ENCODE results near the gene HIBADH. TPM values are rescaled to one million over a fixed set of nuclear protein-coding genes. Genes with fewer than 3 reads are reported as not detected.

HIBADH gene
- total RNA-seq, 1 donor from 2014 or later: 15.4 TPM

- no peak for DNase-seq (ENCODE audit: low spot score)
Observed at GRCh38 chr7:27661811-27662489, 733 bp downstream of the HIBADH start.

GRCh38 chr7:27656724-27657123, 6.0 kb downstream of the HIBADH start:
- Mint-ChIP-seq H3K36me3 (ENCODE audit: low read depth, unreplicated experiment) (no peaks in the 10 kb centered on the region), H3K9me3 (ENCODE audit: unreplicated experiment) (no peaks in the 10 kb centered on the region), H3K27me3 (ENCODE audit: unreplicated experiment) (no peaks in the 10 kb centered on the region), H3K4me1 (ENCODE audit: unreplicated experiment) (peaks cover 5% of the 10 kb centered on the region), H3K4me3 (ENCODE audit: unreplicated experiment) (no peak overlapping the region), H3K27ac (ENCODE audit: unreplicated experiment) (no peak overlapping the region)
- TF ChIP-seq CTCF (IDR thresholded peaks at IDR 0.05; ENCODE audit: unreplicated experiment): no peak
- no peak for DNase-seq (ENCODE audit: low spot score)

More at GRCh38 chr7:27661811-27662489, 733 bp downstream of the HIBADH start:
- no peak for TF ChIP-seq CTCF (IDR thresholded peaks at IDR 0.05; ENCODE audit: unreplicated experiment)
- H3K27me3 Mint-ChIP-seq (ENCODE audit: unreplicated experiment): no peaks in the 10 kb centered on the region
- no peaks in the 10 kb centered on the region for H3K9me3 Mint-ChIP-seq (ENCODE audit: unreplicated experiment)
- H3K4me1 Mint-ChIP-seq (ENCODE audit: unreplicated experiment): peaks cover 4% of the 10 kb centered on the region
- H3K27ac Mint-ChIP-seq (ENCODE audit: unreplicated experiment): peak overlapping the region; percentile 2
- peak overlapping the region; percentile 90 for H3K4me3 Mint-ChIP-seq (ENCODE audit: unreplicated experiment)
- no peaks in the 10 kb centered on the region for H3K36me3 Mint-ChIP-seq (ENCODE audit: low read depth, unreplicated experiment)

GRCh38 chr7:27655184-27655583, 7.5 kb downstream of the HIBADH start:
- H3K4me1 Mint-ChIP-seq (ENCODE audit: unreplicated experiment): peaks cover 3% of the 10 kb centered on the region
- H3K27ac Mint-ChIP-seq (ENCODE audit: unreplicated experiment): no peak overlapping the region
- H3K36me3 Mint-ChIP-seq (ENCODE audit: low read depth, unreplicated experiment): no peaks in the 10 kb centered on the region
- H3K4me3 Mint-ChIP-seq (ENCODE audit: unreplicated experiment): no peak overlapping the region
- H3K9me3 Mint-ChIP-seq (ENCODE audit: unreplicated experiment): no peaks in the 10 kb centered on the region
- H3K27me3 Mint-ChIP-seq (ENCODE audit: unreplicated experiment): no peaks in the 10 kb centered on the region
- no peak for DNase-seq (ENCODE audit: low spot score)
- no peak for TF ChIP-seq CTCF (IDR thresholded peaks at IDR 0.05; ENCODE audit: unreplicated experiment)

- no peaks in the 10 kb centered on the region for H3K9me3 Mint-ChIP-seq (ENCODE audit: unreplicated experiment)
- H3K36me3 Mint-ChIP-seq (ENCODE audit: low read depth, unreplicated experiment): no peaks in the 10 kb centered on the region
- DNase-seq (ENCODE audit: low spot score): no peak
- no peak for TF ChIP-seq CTCF (IDR thresholded peaks at IDR 0.05; ENCODE audit: unreplicated experiment)
- no peak overlapping the region for H3K27ac Mint-ChIP-seq (ENCODE audit: unreplicated experiment)
- H3K4me3 Mint-ChIP-seq (ENCODE audit: unreplicated experiment): no peak overlapping the region
- no peaks in the 10 kb centered on the region for H3K27me3 Mint-ChIP-seq (ENCODE audit: unreplicated experiment)
- peaks cover 3% of the 10 kb centered on the region for H3K4me1 Mint-ChIP-seq (ENCODE audit: unreplicated experiment)
Observed at GRCh38 chr7:27652518-27652917, 10.2 kb downstream of the HIBADH start.

GRCh38 chr7:27651702-27652101, 11.0 kb downstream of the HIBADH start:
- Mint-ChIP-seq H3K4me3 (ENCODE audit: unreplicated experiment) (no peak overlapping the region), H3K9me3 (ENCODE audit: unreplicated experiment) (no peaks in the 10 kb centered on the region), H3K4me1 (ENCODE audit: unreplicated experiment) (peaks cover 3% of the 10 kb centered on the region), H3K27me3 (ENCODE audit: unreplicated experiment) (no peaks in the 10 kb centered on the region), H3K27ac (ENCODE audit: unreplicated experiment) (no peak overlapping the region), H3K36me3 (ENCODE audit: low read depth, unreplicated experiment) (no peaks in the 10 kb centered on the region)
- TF ChIP-seq CTCF (IDR thresholded peaks at IDR 0.05; ENCODE audit: unreplicated experiment): no peak
- DNase-seq (ENCODE audit: low spot score): no peak

Measured in endothelial cell (in vitro differentiated cells).